Measurements from ENCODE around the gene RTL10. TPM values are rescaled to one million over a fixed set of nuclear protein-coding genes. Genes with fewer than 3 reads are reported as not detected.

RTL10 gene
- total and polyA plus RNA-seq, 2 of the 8 experiments (the other 6 are each of a cell fraction or from before 2014, with no cell fraction given), result 11.5 to 18.8 TPM

DNA sequence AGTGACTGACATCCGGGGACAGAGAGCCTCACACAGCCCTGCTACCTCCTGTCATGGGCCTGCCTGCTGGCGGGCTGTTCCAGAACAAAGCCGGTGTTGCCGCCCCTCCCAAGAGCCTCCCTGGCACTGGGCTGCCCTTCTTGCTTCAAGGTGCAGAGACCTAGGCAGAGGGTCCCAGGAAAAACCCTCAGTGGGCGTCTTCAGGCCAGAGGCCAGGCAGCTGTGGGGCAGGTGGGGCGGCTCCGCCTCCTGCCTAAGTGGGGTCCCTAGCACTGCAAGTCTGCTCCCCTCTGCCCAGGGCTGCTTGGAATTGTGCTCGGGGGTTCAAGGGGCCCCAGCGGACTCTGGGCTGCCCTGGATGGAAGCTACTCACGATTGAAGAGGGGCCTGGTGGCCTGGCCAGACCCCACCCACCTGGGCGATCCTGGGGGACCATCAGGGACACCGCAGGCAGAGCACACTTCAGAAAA is 20.4 kb upstream of the RTL10 start:
- Histone ChIP-seq H3K56ac (replicated peaks; ENCODE audit: insufficient read length, low read depth, low read length) (no peak overlapping the region), H3K18ac (ENCODE audit: extremely low read depth, low read length) (no peak overlapping the region), H3K9ac (replicated peaks in 1 of 4; ENCODE audit: extremely low read depth in 1 of 4, low read depth in 3 of 4, low read length in 3 of 4) (no peak overlapping the region), H2BK15ac (ENCODE audit: low read length) (no peak overlapping the region), H3K4me3 (ENCODE audit: extremely low read depth in 1 of 4, insufficient read depth in 2 of 4, low read depth in 3 of 4, low read length in 4 of 4) (no peak overlapping the region), H3K23me2 (ENCODE audit: low read depth, low read length) (no peaks in the 10 kb centered on the region), H4K8ac (ENCODE audit: extremely low read depth, insufficient read depth, low read length) (no peak overlapping the region), H3K79me2 (ENCODE audit: control insufficient read depth in 1 of 2, insufficient read depth in 2 of 2, low read length in 2 of 2) (no peaks in the 10 kb centered on the region), H3K4me1 (replicated peaks in 1 of 4; ENCODE audit: control insufficient read depth in 3 of 4, insufficient read depth in 4 of 4, low read length in 3 of 4) (peaks cover 0 to 7% (median 4%) of the 10 kb centered on the region in 4 experiments; a peak in 4 of 7 replicates), H2BK20ac (ENCODE audit: low read length) (no peak overlapping the region), H3K23ac (ENCODE audit: insufficient read length) (no peak overlapping the region), H2AFZ (ENCODE audit: low read length) (no peak overlapping the region), H2AK5ac (ENCODE audit: low read depth, low read length) (no peak overlapping the region), H2BK12ac (ENCODE audit: low read depth, low read length) (no peak overlapping the region), H2BK5ac (ENCODE audit: low read depth, low read length) (0 out of 2 replicates have a peak overlapping the region, but pooled peaks have one; percentile 52), H4K20me1 (replicated peaks in 1 of 2; ENCODE audit: control insufficient read depth in 1 of 2, insufficient read depth in 2 of 2, low read length in 2 of 2) (no peaks in the 10 kb centered on the region), H3K79me1 (ENCODE audit: low read depth, low read length) (no peaks in the 10 kb centered on the region; the same call in 1 of the 2 replicates), H3K36me3 (ENCODE audit: control insufficient read depth in 2 of 4, insufficient read depth in 4 of 4, low read length in 3 of 4) (0 out of 8 replicates have a peak, but pooled peaks cover 0 to 2% (median 0%) of the 10 kb centered on the region in 4 experiments), H2BK120ac (replicated peaks; ENCODE audit: low read depth, low read length) (no peak overlapping the region), H3K14ac (ENCODE audit: insufficient read length) (no peak overlapping the region), H3K4me2 (ENCODE audit: insufficient read depth in 1 of 2, low read depth in 2 of 2, low read length in 2 of 2) (no peak overlapping the region), H4K5ac (ENCODE audit: insufficient read length, low read depth, low read length) (no peak overlapping the region), H3K27ac (ENCODE audit: low read depth, low read length) (no peak overlapping the region), H3K9me3 (ENCODE audit: insufficient read depth in 2 of 2, low read depth in 1 of 2, low read length in 1 of 2) (no peaks in the 10 kb centered on the region), H4K91ac (replicated peaks; ENCODE audit: insufficient read length, low read length) (no peak overlapping the region), H3K27me3 (replicated peaks in 1 of 4; ENCODE audit: control insufficient read depth in 3 of 4, extremely low read depth in 1 of 4, insufficient read depth in 3 of 4, low read length in 3 of 4) (no peaks in the 10 kb centered on the region), H3K4ac (replicated peaks; ENCODE audit: insufficient read length, low read depth, low read length) (no peak overlapping the region)
- DNase-seq (ENCODE audit: low read depth in 1 of 2, low spot score in 2 of 2) (no peak), FAIRE-seq (no peak)
- CTCF ChIA-PET (ENCODE audit: partially characterized antibody), result interaction anchor here (0.6 to 2.6 kb wide), 5 partner anchors 10 to 1800 kb away, joined by 3 to 7 read pairs (median 5); no protein-coding TSS in a partner anchor
- POLR2A ChIA-PET (ENCODE audit: partially characterized antibody), result interaction anchor here (0.7 to 0.9 kb wide), 2 partner anchors 17 to 26 kb away, joined by 3 read pairs; no protein-coding TSS in a partner anchor
- WGBS, 2 experiments (ENCODE audit: extremely low coverage in 1 of 2, insufficient coverage in 1 of 2, insufficient read length in 1 of 2, insufficient replicate concordance in 2 of 2, low coverage in 1 of 2, low lambda C conversion rate in 2 of 2, missing lambda C conversion rate in 1 of 2), result 81% methylated on average over 12 of the region's 12 CpGs; no CpG with 5 or more reads in 1 of the 2 experiments
- TF ChIP-seq, protein P1, sequence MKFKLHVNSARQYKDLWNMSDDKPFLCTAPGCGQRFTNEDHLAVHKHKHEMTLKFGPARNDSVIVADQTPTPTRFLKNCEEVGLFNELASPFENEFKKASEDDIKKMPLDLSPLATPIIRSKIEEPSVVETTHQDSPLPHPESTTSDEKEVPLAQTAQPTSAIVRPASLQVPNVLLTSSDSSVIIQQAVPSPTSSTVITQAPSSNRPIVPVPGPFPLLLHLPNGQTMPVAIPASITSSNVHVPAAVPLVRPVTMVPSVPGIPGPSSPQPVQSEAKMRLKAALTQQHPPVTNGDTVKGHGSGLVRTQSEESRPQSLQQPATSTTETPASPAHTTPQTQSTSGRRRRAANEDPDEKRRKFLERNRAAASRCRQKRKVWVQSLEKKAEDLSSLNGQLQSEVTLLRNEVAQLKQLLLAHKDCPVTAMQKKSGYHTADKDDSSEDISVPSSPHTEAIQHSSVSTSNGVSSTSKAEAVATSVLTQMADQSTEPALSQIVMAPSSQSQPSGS (IDR thresholded peaks at IDR 0.05; ENCODE audit: low read length), result no peak
- TF ChIP-seq TEAD4 (IDR thresholded peaks at IDR 0.05; ENCODE audit: low read depth, low read length) (no peak), EZH2 (IDR thresholded peaks at IDR 0.05; ENCODE audit: low read depth, low read length, severe bottlenecking) (no peak), SIN3A (conservative IDR thresholded peaks at IDR 0.05 in 1 of 2, IDR thresholded peaks at IDR 0.05 in 1 of 2; ENCODE audit: low read depth in 1 of 2, low read length in 2 of 2) (no peak), TCF12 (IDR thresholded peaks at IDR 0.05; ENCODE audit: low read depth, low read length) (no peak), SP4 (IDR thresholded peaks at IDR 0.05; ENCODE audit: low read length) (no peak), POLR2AphosphoS5 (IDR thresholded peaks at IDR 0.05; ENCODE audit: low read depth, low read length) (no peak), RBBP5 (IDR thresholded peaks at IDR 0.05; ENCODE audit: borderline replicate concordance, low read depth, low read length) (no peak), HDAC6 (IDR thresholded peaks at IDR 0.05; ENCODE audit: low read depth, low read length) (no peak), CHD2 (IDR thresholded peaks at IDR 0.05; ENCODE audit: low read length) (no peak)
- TF ChIP-seq, protein P2, sequence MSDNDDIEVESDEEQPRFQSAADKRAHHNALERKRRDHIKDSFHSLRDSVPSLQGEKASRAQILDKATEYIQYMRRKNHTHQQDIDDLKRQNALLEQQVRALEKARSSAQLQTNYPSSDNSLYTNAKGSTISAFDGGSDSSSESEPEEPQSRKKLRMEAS (IDR thresholded peaks at IDR 0.05), result no peak
